ENCODE data around the gene SLC25A23.
A peak's percentile ranks its signal among the peaks of the same experiment; 100 is the strongest.

The SLC25A23 gene

DNA sequence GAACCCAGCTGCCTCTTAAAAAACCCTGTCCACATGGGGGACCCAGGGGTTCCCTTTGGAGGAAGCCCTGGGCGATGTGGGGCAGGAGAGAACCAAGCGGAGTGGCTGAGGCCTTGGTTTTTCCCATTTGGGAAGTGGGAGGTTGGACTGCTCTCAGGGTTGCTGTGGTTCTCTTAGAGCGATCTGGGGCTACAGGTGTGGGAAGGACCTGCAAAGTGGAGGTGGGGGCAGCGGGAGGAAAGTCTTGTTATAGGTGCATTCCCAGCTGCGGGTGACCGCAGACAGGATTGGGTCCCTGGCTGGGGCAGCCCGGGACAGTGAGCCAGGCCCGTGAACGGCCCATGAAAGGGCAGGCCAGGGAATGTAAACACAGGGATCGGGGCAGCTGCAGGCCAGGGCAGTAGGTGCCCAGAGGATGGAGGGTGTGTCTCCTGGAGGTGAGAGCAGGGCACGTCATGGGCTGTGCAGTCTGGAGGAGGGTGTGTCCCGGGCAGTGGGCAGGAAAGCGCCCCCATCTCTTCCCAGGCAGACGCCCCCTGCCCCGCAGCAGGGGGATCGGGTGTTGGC lies 814 bp downstream of the SLC25A23 start:
- Histone ChIP-seq H4K91ac (ENCODE audit: low read depth, low read length, poor library complexity) (no peak overlapping the region), H3K23ac (ENCODE audit: low read depth, low read length, poor library complexity) (peak overlapping the region; percentile 85), H3K4ac (ENCODE audit: low read length) (no peak overlapping the region), H3K14ac (ENCODE audit: low read length) (no peak overlapping the region), H3K79me1 (ENCODE audit: low read depth, low read length) (peaks cover 6% of the 10 kb centered on the region), H3K4me2 (ENCODE audit: insufficient read depth, low read length, poor library complexity, severe bottlenecking) (peak overlapping the region; percentile 94), H2AFZ (ENCODE audit: low read length) (peak overlapping the region; percentile 96), H4K8ac (ENCODE audit: low read depth, low read length) (no peak overlapping the region), H3K9me3 (replicated peaks in 1 of 2; ENCODE audit: control insufficient read depth in 2 of 2, insufficient read depth in 1 of 2, low read depth in 1 of 2, low read length in 2 of 2) (peaks cover 9 to 17% of the 10 kb centered on the region in 2 donors), H3K27ac (replicated peaks; ENCODE audit: low read length) (no peak overlapping the region), H3K4me1 (ENCODE audit: control insufficient read depth in 2 of 2, insufficient read depth in 1 of 2, low read depth in 1 of 2, low read length in 2 of 2) (peaks cover 5% of the 10 kb centered on the region in 2 donors), H2BK15ac (ENCODE audit: low read length) (peak overlapping the region; percentile 39), H3K36me3 (replicated peaks in 1 of 2; ENCODE audit: control insufficient read depth in 2 of 2, insufficient read depth in 2 of 2, low read length in 2 of 2) (peaks cover 12 to 31% of the 10 kb centered on the region in 2 donors), H3K9ac (ENCODE audit: low read depth, low read length, poor library complexity) (peak overlapping the region; percentile 72), H3K18ac (ENCODE audit: low read length) (peak overlapping the region; percentile 76), H2BK120ac (ENCODE audit: low read depth, low read length) (no peak overlapping the region), H3K27me3 (ENCODE audit: control insufficient read depth in 3 of 3, insufficient read depth in 3 of 3, low read depth in 1 of 3, low read length in 3 of 3) (peaks cover under 1 to 17% (median 11%) of the 10 kb centered on the region in 3 experiments), H3K4me3 (ENCODE audit: low read length in 2 of 2) (peak overlapping the region; percentile 51 to 85), H2BK5ac (ENCODE audit: low read length) (peak overlapping the region; percentile 71), H2AK5ac (ENCODE audit: low read depth, low read length) (peak overlapping the region; percentile 88), H2BK12ac (ENCODE audit: low read length) (no peak overlapping the region)
- WGBS, 2 donors (ENCODE audit: extremely low coverage in 2 of 2, insufficient read length in 2 of 2, insufficient replicate concordance in 1 of 2) = no CpG with 5 or more reads among the region's 16 CpGs
- no peak for DNase-seq (ENCODE audit: low spot score)

DNA sequence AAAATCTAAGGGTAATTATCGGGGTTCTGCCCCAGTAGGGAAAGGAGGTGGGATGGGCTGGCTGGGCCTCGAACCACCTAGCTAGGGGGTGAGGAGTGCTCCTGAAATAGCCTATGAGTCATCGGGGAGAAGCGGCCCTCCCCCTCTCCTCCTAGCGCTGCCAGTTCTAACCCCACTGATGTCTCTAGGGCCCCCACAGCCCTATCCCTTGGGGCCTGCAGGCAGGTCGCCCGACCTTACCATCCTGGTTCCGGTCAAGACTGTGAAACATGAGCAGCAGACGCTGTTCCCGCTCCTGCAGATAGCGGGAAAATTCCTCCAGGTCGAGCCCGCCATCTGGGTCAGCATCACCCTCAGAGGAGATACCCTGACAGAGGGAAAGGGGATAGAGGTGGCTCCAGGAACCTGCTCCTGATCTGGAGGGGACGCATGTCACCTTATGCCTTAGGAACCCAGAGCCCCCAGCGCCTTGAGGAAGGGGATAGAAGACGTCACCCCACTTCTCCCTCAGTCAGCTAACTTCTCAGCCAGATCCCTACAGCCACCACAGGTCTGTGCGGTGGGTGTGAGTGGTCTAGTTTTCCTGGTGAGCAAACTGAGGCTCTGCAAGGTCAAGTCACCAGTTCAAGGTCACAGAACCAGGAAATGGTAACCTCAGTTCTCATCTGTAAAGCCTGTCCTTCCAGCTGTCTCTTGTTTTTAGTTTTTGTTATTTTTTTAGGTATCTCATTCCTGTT lies 1.5 kb downstream of the SLC25A23 start:
- peak overlapping the region in 1 of 2 donors; percentile 51 for H3K4me3 ChIP-seq (ENCODE audit: low read length in 2 of 2)
- peaks cover 13 to 37% of the 10 kb centered on the region in 2 donors for H3K36me3 ChIP-seq (replicated peaks in 1 of 2; ENCODE audit: control insufficient read depth in 2 of 2, insufficient read depth in 2 of 2, low read length in 2 of 2)
- H4K91ac ChIP-seq (ENCODE audit: low read depth, low read length, poor library complexity) = no peak overlapping the region
- H3K9ac ChIP-seq (ENCODE audit: low read depth, low read length, poor library complexity) = no peak overlapping the region
- no peak overlapping the region for H2AK5ac ChIP-seq (ENCODE audit: low read depth, low read length)
- no peak for DNase-seq (ENCODE audit: low spot score)
- H3K27ac ChIP-seq (replicated peaks; ENCODE audit: low read length) = no peak overlapping the region
- H2BK15ac ChIP-seq (ENCODE audit: low read length) = no peak overlapping the region
- no peak overlapping the region for H3K18ac ChIP-seq (ENCODE audit: low read length)
- peak overlapping the region; percentile 94 for H3K4me2 ChIP-seq (ENCODE audit: insufficient read depth, low read length, poor library complexity, severe bottlenecking)
- no peak overlapping the region for H3K4ac ChIP-seq (ENCODE audit: low read length)
- H4K8ac ChIP-seq (ENCODE audit: low read depth, low read length) = no peak overlapping the region
- peaks cover 5% of the 10 kb centered on the region in 2 donors for H3K4me1 ChIP-seq (ENCODE audit: control insufficient read depth in 2 of 2, insufficient read depth in 1 of 2, low read depth in 1 of 2, low read length in 2 of 2)
- WGBS, 2 donors (ENCODE audit: extremely low coverage in 2 of 2, insufficient read length in 2 of 2, insufficient replicate concordance in 1 of 2) = no CpG with 5 or more reads among the region's 17 CpGs
- H2AFZ ChIP-seq (ENCODE audit: low read length) = no peak overlapping the region
- H2BK12ac ChIP-seq (ENCODE audit: low read length) = no peak overlapping the region
- H2BK120ac ChIP-seq (ENCODE audit: low read depth, low read length) = no peak overlapping the region
- H3K79me1 ChIP-seq (ENCODE audit: low read depth, low read length) = peaks cover 6% of the 10 kb centered on the region
- H2BK5ac ChIP-seq (ENCODE audit: low read length) = peak overlapping the region; percentile 71
- H3K23ac ChIP-seq (ENCODE audit: low read depth, low read length, poor library complexity) = no peak overlapping the region
- no peak overlapping the region for H3K14ac ChIP-seq (ENCODE audit: low read length)
- peaks cover 12 to 22% of the 10 kb centered on the region in 2 donors for H3K9me3 ChIP-seq (replicated peaks in 1 of 2; ENCODE audit: control insufficient read depth in 2 of 2, insufficient read depth in 1 of 2, low read depth in 1 of 2, low read length in 2 of 2)
- peaks cover 0 to 11% (median 7%) of the 10 kb centered on the region in 3 experiments for H3K27me3 ChIP-seq (ENCODE audit: control insufficient read depth in 3 of 3, insufficient read depth in 3 of 3, low read depth in 1 of 3, low read length in 3 of 3)

DNA sequence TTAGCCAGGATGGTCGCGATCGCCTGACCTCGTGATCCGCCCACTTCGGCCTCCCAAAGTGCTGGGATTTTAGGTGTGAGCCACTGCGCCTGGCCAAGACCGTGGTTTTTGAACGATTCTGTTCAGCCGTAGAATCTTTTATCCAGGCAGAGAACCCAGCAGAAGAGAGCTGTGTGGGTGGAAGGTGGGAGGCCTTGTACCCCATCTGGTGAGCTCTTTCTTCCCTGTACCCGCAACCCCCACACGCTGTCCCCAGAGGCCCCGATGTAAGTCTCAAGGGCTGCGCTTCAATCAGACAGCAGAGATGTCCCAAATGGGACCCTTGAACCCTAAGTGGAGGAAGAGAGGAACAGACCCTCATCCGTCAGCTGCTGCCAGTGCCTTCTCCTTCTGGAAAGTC lies 3.7 kb downstream of the SLC25A23 start:
- peaks cover 6% of the 10 kb centered on the region for H3K79me1 ChIP-seq (ENCODE audit: low read depth, low read length)
- no peak for DNase-seq (ENCODE audit: low spot score)
- H3K4me3 ChIP-seq (ENCODE audit: low read length in 2 of 2) = no peak overlapping the region
- H2AK5ac ChIP-seq (ENCODE audit: low read depth, low read length) = no peak overlapping the region
- H3K9ac ChIP-seq (ENCODE audit: low read depth, low read length, poor library complexity) = peak overlapping the region; percentile 21
- no peak overlapping the region for H2BK12ac ChIP-seq (ENCODE audit: low read length)
- no peak overlapping the region for H3K27ac ChIP-seq (replicated peaks; ENCODE audit: low read length)
- H3K4me2 ChIP-seq (ENCODE audit: insufficient read depth, low read length, poor library complexity, severe bottlenecking) = no peak overlapping the region
- H3K9me3 ChIP-seq (replicated peaks in 1 of 2; ENCODE audit: control insufficient read depth in 2 of 2, insufficient read depth in 1 of 2, low read depth in 1 of 2, low read length in 2 of 2) = peaks cover 12 to 22% of the 10 kb centered on the region in 2 donors
- H3K36me3 ChIP-seq (replicated peaks in 1 of 2; ENCODE audit: control insufficient read depth in 2 of 2, insufficient read depth in 2 of 2, low read length in 2 of 2) = peaks cover 21 to 56% of the 10 kb centered on the region in 2 donors
- no peak overlapping the region for H2BK120ac ChIP-seq (ENCODE audit: low read depth, low read length)
- H3K4me1 ChIP-seq (ENCODE audit: control insufficient read depth in 2 of 2, insufficient read depth in 1 of 2, low read depth in 1 of 2, low read length in 2 of 2) = peaks cover 5% of the 10 kb centered on the region in 2 donors
- H2AFZ ChIP-seq (ENCODE audit: low read length) = no peak overlapping the region
- H4K8ac ChIP-seq (ENCODE audit: low read depth, low read length) = no peak overlapping the region
- H3K27me3 ChIP-seq (ENCODE audit: control insufficient read depth in 3 of 3, insufficient read depth in 3 of 3, low read depth in 1 of 3, low read length in 3 of 3) = no peaks in the 10 kb centered on the region
- H3K18ac ChIP-seq (ENCODE audit: low read length) = no peak overlapping the region
- H3K4ac ChIP-seq (ENCODE audit: low read length) = no peak overlapping the region
- H2BK5ac ChIP-seq (ENCODE audit: low read length) = no peak overlapping the region
- H3K23ac ChIP-seq (ENCODE audit: low read depth, low read length, poor library complexity) = no peak overlapping the region
- no peak overlapping the region for H2BK15ac ChIP-seq (ENCODE audit: low read length)
- H4K91ac ChIP-seq (ENCODE audit: low read depth, low read length, poor library complexity) = no peak overlapping the region
- WGBS, 2 donors (ENCODE audit: extremely low coverage in 2 of 2, insufficient read length in 2 of 2, insufficient replicate concordance in 1 of 2) = no CpG with 5 or more reads among the region's 15 CpGs
- no peak overlapping the region for H3K14ac ChIP-seq (ENCODE audit: low read length)

GRCh38 chr19:6453951-6454565 lies 5.5 kb downstream of the SLC25A23 start:
- Histone ChIP-seq H3K4me2 (ENCODE audit: insufficient read depth, low read length, poor library complexity, severe bottlenecking) (no peak overlapping the region), H3K9me3 (replicated peaks in 1 of 2; ENCODE audit: control insufficient read depth in 2 of 2, insufficient read depth in 1 of 2, low read depth in 1 of 2, low read length in 2 of 2) (peaks cover 12 to 22% of the 10 kb centered on the region in 2 donors), H3K79me1 (ENCODE audit: low read depth, low read length) (peaks cover 6% of the 10 kb centered on the region), H3K27me3 (ENCODE audit: control insufficient read depth in 3 of 3, insufficient read depth in 3 of 3, low read depth in 1 of 3, low read length in 3 of 3) (no peaks in the 10 kb centered on the region), H2AK5ac (ENCODE audit: low read depth, low read length) (no peak overlapping the region), H4K8ac (ENCODE audit: low read depth, low read length) (no peak overlapping the region), H4K91ac (ENCODE audit: low read depth, low read length, poor library complexity) (no peak overlapping the region), H2BK120ac (ENCODE audit: low read depth, low read length) (no peak overlapping the region), H3K4me1 (ENCODE audit: control insufficient read depth in 2 of 2, insufficient read depth in 1 of 2, low read depth in 1 of 2, low read length in 2 of 2) (peaks cover 2 to 5% of the 10 kb centered on the region in 2 donors), H3K36me3 (replicated peaks in 1 of 2; ENCODE audit: control insufficient read depth in 2 of 2, insufficient read depth in 2 of 2, low read length in 2 of 2) (peaks cover 21 to 60% of the 10 kb centered on the region in 2 donors), H3K4me3 (ENCODE audit: low read length in 2 of 2) (no peak overlapping the region), H3K9ac (ENCODE audit: low read depth, low read length, poor library complexity) (no peak overlapping the region), H3K4ac (ENCODE audit: low read length) (no peak overlapping the region), H2BK5ac (ENCODE audit: low read length) (no peak overlapping the region), H3K23ac (ENCODE audit: low read depth, low read length, poor library complexity) (no peak overlapping the region), H2BK15ac (ENCODE audit: low read length) (no peak overlapping the region), H3K27ac (replicated peaks; ENCODE audit: low read length) (no peak overlapping the region), H2AFZ (ENCODE audit: low read length) (no peak overlapping the region), H2BK12ac (ENCODE audit: low read length) (no peak overlapping the region), H3K14ac (ENCODE audit: low read length) (no peak overlapping the region), H3K18ac (ENCODE audit: low read length) (peak overlapping the region; percentile 4)
- no CpG with 5 or more reads among the region's 11 CpGs for WGBS, 2 donors (ENCODE audit: extremely low coverage in 2 of 2, insufficient read length in 2 of 2, insufficient replicate concordance in 1 of 2)
- DNase-seq (ENCODE audit: low spot score) = no peak
